HCT116 (cell line): ENCODE results near the gene RNU2-1.

ENCODE experiments used
- EGR1 ChIP-seq: IDR thresholded peaks from 2 replicates; pipeline ENCODE4 v1.6.1; 2012; ENCODE audit warnings: low read depth
- EZH2 ChIP-seq: fragments of 200-600 bp; sonication (generic); IDR thresholded peaks from 2 replicates; pipeline ENCODE4 v1.6.1; 2017; ENCODE audit warnings: antibody characterized with exemption, mixed run types
- EZH2phosphoT487 ChIP-seq: fragments of 200-600 bp; IDR thresholded peaks from 2 replicates; pipeline ENCODE4 v1.6.1; 2018; ENCODE audit warnings: antibody characterized with exemption, borderline replicate concordance
- FOSL1 ChIP-seq: IDR thresholded peaks from 2 replicates; pipeline ENCODE4 v1.6.1; 2012; ENCODE audit warnings: low read depth
- JUND ChIP-seq: IDR thresholded peaks from 2 replicates; pipeline ENCODE4 v1.6.1; 2012
- POLR2A ChIP-seq: IDR thresholded peaks from 2 replicates; pipeline ENCODE4 v1.7.0; 2011; ENCODE audit warnings: borderline replicate concordance; ENCODE audit not compliant: insufficient read depth, insufficient read length; ENCODE audit errors: extremely low read depth
- RAD21 ChIP-seq: IDR thresholded peaks from 2 replicates; pipeline ENCODE4 v1.6.1; 2012; ENCODE audit warnings: low read depth, mild to moderate bottlenecking
- ZFX ChIP-seq: fragments of 450-650 bp; IDR thresholded peaks from 2 replicates; pipeline ENCODE4 v1.6.1; 2017
- TF ChIP-seq, protein P1 (sequence below), 3 experiments: fragments of 200-600 bp in 1 of 3; sonication (generic) in 1 of 3; IDR thresholded peaks in 2 of 3; conservative IDR thresholded peaks in 1 of 3; 2 replicates each; pipeline ENCODE4 v1.5.1; 2012 to 2017; ENCODE audit warnings: low read depth in 2 of 3, low read length in 2 of 3, antibody characterized with exemption in 1 of 3, borderline replicate concordance in 1 of 3, control low read depth in 1 of 3, mild to moderate bottlenecking in 1 of 3, mixed read lengths in 1 of 3, mixed run types in 1 of 3, moderate library complexity in 1 of 3; ENCODE audit not compliant: insufficient read depth in 1 of 3
- TF ChIP-seq, protein P2 (sequence below): IDR thresholded peaks from 2 replicates; pipeline ENCODE4 v1.6.1; 2012; ENCODE audit warnings: low read depth

DNA sequence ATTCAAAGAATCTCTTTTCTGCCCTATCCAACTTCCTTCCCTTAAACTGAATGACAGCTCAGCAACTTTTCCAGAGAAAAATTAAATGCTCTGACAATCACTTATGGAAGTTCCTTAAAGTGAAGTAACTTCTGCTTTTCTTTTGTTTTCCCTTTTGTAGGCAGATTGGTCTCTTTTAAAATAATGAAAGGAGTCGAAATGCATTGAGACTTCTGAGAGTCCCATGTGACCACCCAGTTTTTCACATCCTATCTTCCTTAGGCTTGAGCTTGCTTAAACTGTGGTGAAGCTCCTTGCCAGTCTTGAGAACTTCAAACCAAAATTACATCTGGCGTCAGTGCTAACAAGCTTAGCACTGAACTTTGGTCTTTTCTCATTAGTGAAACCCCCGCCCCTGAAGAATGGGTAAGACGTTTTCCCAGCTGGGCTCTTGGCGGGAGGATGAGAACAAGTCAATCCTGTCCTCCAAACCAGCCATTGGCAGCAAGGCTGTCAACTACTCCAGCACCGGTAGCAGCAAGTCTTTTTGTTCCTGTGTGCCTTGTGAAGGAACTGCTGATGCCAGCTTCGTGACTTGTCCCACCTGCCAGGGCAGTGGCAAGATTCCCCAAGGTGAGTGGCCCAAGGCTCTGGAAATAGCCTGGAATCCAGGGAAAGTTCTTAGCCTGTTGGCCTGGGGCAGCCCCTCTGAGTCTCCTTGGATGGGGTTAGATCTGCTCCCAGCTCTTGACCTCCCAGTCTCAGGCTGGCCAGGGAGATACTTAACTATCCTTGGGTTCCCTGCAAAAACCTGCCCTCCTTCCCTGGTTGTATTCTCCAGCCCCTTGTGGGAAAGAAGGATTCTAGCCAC lies 20.9 kb downstream of the RNU2-1 start:
- TF ChIP-seq JUND (no peak), EZH2 (no peak), RAD21 (no peak), EZH2phosphoT487 (no peak), FOSL1 (no peak), POLR2A (no peak), ZFX (no peak), EGR1 (no peak)
- TF ChIP-seq, protein P1, sequence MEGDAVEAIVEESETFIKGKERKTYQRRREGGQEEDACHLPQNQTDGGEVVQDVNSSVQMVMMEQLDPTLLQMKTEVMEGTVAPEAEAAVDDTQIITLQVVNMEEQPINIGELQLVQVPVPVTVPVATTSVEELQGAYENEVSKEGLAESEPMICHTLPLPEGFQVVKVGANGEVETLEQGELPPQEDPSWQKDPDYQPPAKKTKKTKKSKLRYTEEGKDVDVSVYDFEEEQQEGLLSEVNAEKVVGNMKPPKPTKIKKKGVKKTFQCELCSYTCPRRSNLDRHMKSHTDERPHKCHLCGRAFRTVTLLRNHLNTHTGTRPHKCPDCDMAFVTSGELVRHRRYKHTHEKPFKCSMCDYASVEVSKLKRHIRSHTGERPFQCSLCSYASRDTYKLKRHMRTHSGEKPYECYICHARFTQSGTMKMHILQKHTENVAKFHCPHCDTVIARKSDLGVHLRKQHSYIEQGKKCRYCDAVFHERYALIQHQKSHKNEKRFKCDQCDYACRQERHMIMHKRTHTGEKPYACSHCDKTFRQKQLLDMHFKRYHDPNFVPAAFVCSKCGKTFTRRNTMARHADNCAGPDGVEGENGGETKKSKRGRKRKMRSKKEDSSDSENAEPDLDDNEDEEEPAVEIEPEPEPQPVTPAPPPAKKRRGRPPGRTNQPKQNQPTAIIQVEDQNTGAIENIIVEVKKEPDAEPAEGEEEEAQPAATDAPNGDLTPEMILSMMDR (IDR thresholded peaks at IDR 0.05 in 2 of 3, conservative IDR thresholded peaks at IDR 0.05 in 1 of 3; ENCODE audit: borderline replicate concordance in 1 of 3, insufficient read depth in 1 of 3, low read depth in 2 of 3, low read length in 2 of 3), result no peak
- TF ChIP-seq, protein P2, sequence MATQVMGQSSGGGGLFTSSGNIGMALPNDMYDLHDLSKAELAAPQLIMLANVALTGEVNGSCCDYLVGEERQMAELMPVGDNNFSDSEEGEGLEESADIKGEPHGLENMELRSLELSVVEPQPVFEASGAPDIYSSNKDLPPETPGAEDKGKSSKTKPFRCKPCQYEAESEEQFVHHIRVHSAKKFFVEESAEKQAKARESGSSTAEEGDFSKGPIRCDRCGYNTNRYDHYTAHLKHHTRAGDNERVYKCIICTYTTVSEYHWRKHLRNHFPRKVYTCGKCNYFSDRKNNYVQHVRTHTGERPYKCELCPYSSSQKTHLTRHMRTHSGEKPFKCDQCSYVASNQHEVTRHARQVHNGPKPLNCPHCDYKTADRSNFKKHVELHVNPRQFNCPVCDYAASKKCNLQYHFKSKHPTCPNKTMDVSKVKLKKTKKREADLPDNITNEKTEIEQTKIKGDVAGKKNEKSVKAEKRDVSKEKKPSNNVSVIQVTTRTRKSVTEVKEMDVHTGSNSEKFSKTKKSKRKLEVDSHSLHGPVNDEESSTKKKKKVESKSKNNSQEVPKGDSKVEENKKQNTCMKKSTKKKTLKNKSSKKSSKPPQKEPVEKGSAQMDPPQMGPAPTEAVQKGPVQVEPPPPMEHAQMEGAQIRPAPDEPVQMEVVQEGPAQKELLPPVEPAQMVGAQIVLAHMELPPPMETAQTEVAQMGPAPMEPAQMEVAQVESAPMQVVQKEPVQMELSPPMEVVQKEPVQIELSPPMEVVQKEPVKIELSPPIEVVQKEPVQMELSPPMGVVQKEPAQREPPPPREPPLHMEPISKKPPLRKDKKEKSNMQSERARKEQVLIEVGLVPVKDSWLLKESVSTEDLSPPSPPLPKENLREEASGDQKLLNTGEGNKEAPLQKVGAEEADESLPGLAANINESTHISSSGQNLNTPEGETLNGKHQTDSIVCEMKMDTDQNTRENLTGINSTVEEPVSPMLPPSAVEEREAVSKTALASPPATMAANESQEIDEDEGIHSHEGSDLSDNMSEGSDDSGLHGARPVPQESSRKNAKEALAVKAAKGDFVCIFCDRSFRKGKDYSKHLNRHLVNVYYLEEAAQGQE, result no peak
